DMS53 (cell line): ENCODE results near the gene PROM1.

ENCODE experiments used
- DNase-seq: peaks from one replicate; lab custom pipeline; 2025; lab: John Stamatoyannopoulos, UW

Gene PROM1

DNA sequence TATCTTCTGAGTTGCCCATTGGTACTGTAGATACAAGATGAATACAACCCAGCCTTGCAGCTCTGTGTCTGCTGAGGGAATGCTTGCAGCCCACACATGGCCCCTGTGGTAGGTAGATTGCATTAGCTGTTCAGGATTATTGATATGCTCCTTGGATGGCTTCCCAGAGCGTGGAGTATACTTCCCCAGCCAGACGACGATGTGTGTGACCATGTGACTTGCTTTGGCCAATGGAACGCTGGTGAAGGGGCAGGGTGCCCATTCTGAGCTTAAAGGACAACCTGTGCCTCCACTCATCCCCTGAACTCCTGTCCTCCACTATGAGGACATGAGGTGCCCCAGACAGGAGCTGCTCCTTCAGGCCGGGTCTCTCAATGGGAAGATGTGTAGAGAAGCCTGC lies 96.9 kb downstream of the PROM1 start:
- no peak for DNase-seq

- DNase-seq = no peak
These were observed 100.2 kb downstream of the PROM1 start for GRCh38 chr4:15983610-15984009.

DNA sequence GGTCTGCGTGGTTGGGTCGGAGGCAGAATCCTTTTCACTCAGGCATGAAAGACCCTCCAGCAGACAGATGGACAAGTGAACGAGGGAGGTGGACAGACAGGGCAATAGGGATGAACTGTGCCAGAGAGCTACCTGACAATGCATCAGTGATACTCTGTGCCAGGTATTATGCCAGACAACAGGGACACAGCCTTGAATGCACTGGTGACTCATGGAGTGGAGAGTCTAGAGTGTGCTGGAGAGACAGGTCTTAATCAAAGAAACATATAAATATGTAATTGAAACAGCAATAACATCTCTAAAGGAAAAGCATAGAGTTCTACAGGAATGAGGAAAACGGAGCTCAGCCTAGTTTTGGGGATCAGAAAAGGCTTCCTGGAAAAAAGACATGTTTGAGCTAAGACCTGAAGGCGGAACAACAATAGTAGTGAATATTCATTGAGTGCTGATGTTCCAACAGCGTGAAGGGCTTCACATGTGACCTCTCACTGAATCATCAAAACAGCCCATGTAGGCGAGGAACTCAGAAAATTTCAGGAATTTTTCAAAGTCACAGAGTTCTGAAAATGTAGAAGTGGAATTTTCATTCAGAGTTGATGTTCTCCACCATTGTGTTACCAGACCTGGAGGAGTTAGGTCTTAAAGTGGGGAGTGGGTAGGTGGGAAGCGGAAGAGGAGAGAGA lies 100.8 kb downstream of the PROM1 start:
- no peak for DNase-seq

- peak; percentile 32 for DNase-seq
These were observed 107.1 kb downstream of the PROM1 start for GRCh38 chr4:15976456-15977447.

GRCh38 chr4:15971068-15971801 lies 112.6 kb downstream of the PROM1 start:
- peak; percentile 19 for DNase-seq

GRCh38 chr4:15968551-15969300 lies 115.1 kb downstream of the PROM1 start:
- no peak for DNase-seq

DNA sequence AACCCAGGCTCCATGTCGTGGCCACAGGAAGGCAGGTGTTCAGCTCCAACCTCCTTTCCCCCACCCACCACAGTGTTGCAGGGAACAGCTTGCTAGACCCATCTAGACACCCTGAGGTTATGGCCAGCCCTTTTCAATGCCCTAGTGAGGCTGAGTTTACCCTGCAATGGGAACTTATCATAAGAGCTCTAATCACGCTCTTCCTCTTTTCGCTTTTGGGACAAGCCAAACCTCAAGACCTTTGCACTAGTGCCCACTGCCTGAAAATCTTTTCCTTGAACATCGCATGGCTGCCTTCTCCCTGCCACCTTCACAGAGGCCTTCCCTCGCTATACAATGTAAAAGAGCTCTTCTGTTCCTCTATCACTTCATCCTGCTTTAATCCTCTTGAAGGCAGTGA lies 118.5 kb downstream of the PROM1 start:
- DNase-seq = peak; percentile 62

GRCh38 chr4:15964159-15964558 lies 119.7 kb downstream of the PROM1 start:
- DNase-seq = peak; percentile 55

GRCh38 chr4:15963576-15963975 lies 120.2 kb downstream of the PROM1 start:
- DNase-seq = peak; percentile 30

DNA sequence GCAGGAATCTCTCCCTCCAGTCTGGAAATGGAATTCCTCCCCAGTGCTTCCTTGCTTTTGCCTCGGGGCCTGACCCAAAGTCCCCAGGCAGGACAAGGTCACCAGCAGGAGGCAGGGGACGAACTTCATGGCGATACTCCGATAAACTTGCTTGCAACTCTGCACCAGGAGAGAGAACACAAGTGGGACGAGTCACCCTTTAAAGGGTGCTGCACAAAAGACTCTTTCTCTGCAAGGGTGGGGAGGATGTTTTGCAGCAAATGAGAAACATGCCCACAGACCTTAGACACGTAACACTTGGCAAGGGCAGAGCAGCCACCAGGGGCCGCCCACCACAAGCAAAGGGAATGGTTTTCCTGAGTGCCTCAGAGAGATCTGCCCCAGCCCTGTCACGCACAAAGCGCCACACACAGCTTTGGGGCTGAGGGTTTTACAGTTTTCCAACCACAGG lies 120.8 kb downstream of the PROM1 start, which contains the start of gene FGFBP2:
TSS of gene FGFBP2 (minus strand) at position 175 of the 451 bp plus-strand sequence. CDS start at position 129, 46 bp downstream.
- peak; percentile 76 for DNase-seq

DNA sequence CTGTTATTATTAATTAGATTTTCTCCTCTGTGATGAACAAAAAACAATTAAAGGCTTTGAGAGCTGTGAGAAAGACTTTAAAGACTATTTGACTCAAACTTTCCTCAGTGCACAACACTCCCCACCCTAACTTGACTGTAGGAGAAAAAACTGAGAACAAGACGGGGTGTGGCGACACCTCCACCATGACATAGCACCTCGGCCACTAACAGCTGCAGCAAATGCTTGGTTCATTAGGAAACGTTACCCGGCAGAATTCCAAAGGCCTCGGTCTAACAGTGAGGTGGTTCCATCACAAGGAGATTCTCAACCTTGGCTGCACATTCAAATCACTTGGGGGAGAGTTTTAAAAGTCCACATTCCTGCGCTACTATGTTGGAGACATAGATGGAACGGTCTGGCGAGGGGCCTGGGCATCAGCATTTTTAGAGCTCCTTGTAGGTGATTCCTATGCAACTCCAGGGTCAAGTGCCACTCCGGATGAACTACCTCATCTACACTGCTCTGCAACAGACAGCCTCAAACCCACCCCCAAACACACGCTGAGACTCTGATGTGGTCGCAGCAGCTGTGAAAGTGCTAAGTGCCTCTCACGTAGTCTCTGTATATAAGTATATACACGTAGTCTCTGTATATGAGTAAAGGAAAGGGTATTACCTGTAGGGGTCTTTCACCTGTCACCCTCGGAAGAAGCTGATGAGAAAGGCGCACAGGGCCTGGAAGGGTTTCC lies 121.9 kb downstream of the PROM1 start:
- DNase-seq = no peak

DNA sequence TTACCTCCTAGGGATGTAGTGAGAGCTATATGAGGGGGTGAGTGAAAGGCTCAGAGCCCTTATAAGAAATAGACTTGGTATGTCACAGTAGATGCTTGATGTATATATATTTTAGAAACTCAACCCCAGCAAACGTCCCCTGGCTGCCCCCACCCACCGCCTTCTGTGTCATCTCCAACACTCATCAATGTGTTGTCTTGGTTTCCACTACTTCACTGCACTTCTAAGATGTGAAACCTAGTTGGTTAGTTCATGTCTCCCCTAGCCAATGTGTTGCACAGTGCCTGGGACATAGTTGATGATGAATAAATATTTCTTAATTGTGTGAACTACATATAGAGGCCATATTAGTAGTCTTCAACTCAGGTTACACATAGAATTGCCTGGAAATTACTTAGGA lies 125.3 kb downstream of the PROM1 start:
- no peak for DNase-seq

GRCh38 chr4:15956179-15956850 lies 127.5 kb downstream of the PROM1 start:
- DNase-seq = peak; percentile 96

DNA sequence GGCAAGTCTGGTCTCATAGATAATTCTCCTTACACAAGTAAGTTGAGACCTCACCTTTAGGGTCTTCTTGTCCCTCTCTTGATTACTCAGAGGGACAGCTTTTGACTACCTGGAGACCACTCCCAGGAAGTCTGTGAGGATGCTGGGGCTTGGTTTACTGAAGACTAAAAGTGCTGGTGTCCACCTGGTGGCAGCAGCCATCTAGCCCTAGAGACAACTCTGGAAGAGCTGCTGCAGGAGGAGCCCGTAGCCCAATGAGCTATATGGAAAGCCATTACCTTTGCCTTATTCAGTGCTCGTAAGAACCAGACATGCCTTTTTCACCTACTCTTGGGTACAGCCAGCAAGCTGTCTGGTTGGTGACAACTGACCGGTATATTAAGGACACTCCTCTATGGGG lies 128.2 kb downstream of the PROM1 start:
- peak; percentile 42 for DNase-seq

DNA sequence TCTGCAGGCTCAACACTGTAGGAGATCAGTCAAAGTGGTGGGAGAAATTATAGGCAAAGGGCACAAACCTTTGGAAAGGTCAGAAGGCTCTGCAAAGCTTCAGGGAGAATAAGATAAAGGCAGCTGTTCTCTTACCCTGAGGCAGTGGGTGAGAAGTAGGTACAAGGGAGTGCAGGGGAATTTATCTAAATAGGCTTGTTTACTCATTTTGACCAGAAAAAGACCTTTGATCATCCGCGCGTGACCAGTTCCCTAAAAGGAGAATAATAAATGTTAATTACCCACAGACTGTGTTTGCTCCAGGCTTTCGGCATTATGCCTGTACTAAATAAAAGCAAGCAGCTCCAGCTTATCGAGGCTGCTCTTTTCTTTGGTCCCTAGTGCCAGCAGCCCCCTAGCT lies 130.2 kb downstream of the PROM1 start:
- no peak for DNase-seq

GRCh38 chr4:15951781-15952180 lies 132.0 kb downstream of the PROM1 start:
- no peak for DNase-seq

- no peak for DNase-seq
These were observed 135.0 kb downstream of the PROM1 start for GRCh38 chr4:15948826-15949225.

DNA sequence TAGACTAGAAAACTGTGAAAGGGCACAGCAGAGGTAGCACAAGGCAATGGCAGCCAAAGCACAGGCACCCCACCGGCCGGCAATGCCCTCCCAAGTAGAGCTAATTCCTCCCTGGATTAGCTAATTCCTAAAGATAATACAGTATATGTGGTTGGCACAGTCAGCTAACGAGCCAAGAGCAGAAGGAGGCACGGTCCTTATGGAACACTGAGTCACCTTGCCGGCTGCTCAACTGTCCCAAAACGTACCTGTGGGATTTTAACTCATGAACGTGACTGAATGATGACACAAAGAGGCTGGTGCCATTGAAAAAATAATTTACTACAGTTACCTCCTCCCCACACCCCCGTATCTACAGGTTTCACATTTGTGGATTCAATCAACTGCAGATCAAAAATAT lies 136.1 kb downstream of the PROM1 start:
- DNase-seq = no peak

GRCh38 chr4:15945516-15945915 lies 138.3 kb downstream of the PROM1 start:
- no peak for DNase-seq

GRCh38 chr4:15944895-15945294 lies 138.9 kb downstream of the PROM1 start:
- DNase-seq = no peak
